Skeletal muscle cell (primary cell): ENCODE measurements around the gene MCTP1.

Source experiments
- DNase-seq: peaks from one replicate; pipeline ENCODE4 v3.0.0-alpha.2; 2010; ENCODE audit warnings: low read depth
- H3K4me3 ChIP-seq: 2 replicates; pipeline ENCODE4 v1.5.1; 2011; ENCODE audit warnings: low read depth, mild to moderate bottlenecking, control low read depth, low read length, moderate library complexity

MCTP1 gene

DNA sequence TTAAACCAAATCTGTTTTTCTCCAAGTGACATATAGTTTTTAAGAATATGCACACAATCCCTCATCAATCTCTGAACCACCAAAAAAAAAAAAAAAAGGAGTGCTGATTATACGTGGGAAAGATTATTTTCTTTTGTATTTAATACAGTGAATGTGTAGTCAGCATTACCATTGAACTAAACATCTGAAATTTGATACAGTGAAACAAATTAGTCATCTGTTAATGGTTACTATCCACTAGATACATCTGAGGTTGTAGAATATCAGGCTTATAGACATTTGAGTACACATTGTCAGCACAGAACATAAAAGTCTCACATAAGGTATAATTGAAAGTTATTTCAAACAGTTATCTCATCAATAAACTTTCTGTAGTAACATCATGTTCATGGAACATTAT lies 579.5 kb downstream of the MCTP1 start:
- DNase-seq, result no peak
- no peak overlapping the region for H3K4me3 ChIP-seq

DNA sequence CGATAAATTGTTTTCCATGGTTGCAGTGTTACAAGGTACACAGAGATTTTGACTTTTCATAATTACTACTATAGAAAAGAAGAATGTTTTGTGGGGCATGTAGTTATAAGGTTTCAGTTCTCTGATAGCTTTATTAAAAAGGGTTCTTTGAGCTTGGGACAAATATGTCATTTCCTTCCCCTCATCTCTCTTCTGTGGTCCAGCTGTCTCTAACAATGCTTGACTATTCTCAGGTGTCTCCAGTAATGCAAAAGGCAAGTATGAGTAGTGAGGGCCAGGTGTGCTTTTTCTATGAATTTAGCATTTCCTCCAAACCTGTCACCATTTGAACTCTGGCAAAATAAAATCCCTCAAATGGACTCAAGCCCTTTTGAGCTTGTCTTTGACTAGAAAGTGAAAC lies 582.2 kb downstream of the MCTP1 start:
- H3K4me3 ChIP-seq, result no peak overlapping the region
- no peak for DNase-seq

DNA sequence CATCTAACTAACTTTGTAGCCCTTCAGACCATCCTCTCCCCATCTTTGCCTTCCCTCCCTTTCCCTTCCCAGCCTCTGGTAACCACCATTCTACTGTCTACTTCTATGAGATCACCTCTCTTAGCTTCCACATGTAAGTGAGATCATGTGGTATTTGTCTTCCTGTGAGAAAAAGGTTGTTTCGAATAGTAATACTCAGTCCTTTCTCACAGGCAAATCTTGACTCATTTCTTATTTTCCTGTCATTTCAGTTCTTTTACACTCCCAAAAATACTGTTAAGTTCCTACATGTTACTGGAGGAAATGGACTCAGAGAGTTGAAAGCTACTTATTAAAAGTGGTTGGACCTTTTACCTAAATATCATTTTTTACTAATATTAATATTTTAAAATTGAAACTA lies 584.3 kb downstream of the MCTP1 start:
- no peak for DNase-seq
- H3K4me3 ChIP-seq, result no peak overlapping the region

DNA sequence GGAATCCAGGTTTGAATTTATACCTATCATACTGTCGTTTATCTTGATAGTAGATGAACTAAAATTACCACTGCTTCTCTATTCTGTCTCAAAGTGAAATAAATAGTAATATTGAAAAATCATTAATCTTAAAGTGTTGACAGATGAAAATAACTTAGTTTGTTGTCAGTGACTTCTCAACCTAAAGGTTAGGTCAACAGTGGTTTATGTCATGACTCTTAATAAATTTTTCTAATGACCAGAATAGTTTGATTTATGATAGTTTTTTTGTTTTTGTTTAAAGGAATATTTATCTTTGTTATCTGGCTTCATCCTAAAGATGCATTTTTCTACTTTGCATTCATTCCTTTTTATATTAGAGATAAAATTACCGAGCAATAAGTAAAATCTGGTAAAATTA lies 585.3 kb downstream of the MCTP1 start:
- no peak overlapping the region for H3K4me3 ChIP-seq
- no peak for DNase-seq

DNA sequence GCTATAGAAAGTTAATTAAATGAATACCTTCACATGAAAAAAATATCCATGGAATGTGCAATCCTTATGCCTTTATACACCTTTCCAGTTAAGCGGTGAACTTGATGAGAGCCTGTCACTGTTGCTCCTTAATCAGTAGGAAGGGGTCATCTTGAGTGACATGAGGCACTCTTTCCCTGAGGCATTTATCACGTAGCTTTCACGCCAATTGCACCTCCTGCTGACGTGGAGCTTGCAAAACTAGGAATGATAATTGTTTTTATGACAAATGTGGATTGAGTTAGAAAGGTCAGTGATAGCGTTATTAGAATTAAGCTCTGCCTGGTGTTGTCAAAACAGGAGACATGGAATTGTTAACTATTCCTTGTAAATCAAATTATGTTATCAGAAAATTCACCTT lies 586.7 kb downstream of the MCTP1 start:
- no peak for DNase-seq
- no peak overlapping the region for H3K4me3 ChIP-seq

DNA sequence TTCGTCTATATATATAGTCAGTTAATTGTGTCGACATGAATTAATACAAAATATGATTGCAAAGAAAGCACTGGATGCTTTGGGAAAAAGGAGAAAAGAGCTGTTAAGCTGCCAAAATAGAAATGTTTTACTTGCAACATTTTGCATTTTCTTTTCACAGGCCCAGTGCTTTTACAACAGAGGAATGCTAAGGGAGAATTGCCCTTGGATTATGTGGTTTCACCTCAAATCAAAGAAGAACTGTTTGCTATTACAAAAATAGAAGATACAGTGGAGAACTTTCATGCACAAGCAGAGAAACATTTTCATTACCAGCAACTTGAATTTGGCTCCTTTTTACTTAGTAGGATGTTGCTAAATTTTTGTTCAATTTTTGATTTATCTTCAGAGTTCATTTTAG lies 590.2 kb downstream of the MCTP1 start:
- H3K4me3 ChIP-seq, result no peak overlapping the region
- no peak for DNase-seq

DNA sequence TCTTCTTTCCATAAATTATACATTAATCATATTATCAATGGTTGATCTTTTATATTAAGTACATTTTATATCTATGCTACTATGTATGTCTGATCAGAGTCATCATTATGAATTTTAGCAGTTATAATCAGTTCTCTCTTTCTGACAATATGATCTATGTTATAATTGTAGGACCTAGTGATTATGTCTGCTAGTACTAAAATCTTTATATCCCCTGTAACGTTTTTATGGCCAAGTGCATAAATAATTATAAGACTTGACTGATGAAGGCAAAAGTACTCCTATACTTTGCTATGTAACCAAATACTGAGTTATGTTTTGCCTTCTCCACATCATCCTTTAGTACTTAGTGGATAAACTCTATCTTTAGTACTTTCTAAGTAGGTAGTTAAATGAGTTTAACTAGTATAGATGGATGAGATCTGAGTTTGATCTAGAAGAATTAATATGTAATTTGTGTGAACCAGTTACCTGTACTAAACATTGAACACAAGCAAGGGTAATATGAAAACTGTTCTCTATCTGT lies 591.0 kb downstream of the MCTP1 start:
- no peak overlapping the region for H3K4me3 ChIP-seq
- DNase-seq, result no peak

DNA sequence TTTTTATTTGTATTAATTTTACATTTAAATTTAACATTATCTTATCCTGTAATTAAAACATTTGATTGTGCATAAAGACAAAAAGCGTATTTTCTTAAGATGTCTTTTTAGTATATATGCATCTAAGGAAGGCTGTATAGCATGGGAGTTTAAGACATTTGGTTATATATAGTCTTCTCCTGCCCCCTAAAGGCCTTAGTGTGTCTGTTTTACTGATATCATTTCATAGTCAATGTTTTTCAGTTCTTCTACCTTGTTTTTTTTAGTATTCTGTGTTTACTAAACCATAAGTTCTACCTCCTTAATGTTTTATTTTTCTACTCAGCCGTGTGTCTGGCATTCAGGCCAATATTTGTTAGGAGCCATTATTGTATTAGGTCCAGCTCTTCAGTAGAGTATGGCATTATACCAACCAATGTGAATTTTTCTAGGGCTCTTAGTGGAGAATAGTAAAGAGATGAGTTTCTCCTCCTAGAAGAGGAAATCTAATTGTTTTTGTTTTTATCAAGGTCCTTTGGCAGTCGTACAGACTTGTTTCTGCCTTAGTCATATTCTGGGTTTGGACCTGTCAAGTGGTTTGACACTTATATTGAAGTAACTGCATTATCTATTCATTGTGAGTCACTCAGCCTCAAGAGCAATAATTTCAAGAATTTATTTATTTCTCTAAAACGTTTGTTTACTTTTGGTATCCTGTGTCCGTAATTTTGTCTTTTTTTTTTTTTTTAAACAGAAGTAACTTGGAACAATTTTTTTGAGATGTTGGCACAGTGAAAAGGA lies 591.7 kb downstream of the MCTP1 start:
- peak; percentile 72 for DNase-seq

DNA sequence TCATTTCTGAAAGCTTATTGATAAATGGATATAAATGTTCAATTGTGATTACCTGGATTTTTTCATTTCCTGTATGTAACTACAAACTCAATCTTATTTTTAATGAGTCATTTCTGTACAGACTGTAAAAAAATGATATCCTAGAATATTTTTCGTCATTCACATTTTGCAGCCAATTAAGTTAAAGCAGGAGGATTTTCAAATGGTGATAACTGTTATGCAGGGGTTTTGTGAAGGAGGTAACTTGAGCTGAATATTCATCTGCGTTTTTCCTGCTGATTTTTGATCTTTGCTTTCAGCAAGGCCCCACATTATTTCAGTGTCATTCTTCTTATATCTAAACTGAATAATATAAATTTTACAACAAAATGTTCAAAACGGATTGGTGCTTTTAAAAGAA lies 592.3 kb downstream of the MCTP1 start:
- no peak overlapping the region for H3K4me3 ChIP-seq

More for the DNA sequence above, 591.7 kb downstream of the MCTP1 start:
- no peak overlapping the region for H3K4me3 ChIP-seq

DNA sequence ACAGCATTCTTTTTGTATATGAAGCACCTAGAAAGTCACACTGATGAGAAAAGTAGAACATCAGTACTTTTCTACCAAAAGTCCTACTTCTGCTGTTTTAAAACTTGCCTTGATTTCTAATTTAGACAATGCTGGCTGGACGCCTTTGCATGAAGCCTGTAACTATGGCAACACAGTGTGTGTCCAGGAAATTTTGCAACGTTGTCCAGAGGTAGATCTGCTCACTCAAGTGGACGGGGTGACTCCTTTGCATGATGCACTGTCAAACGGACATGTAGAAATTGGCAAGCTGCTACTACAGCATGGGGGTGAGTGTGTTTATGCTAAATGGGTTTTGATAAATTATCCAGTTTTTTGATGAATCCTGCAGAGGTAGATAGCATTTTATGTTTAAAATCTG lies 592.9 kb downstream of the MCTP1 start:
- DNase-seq, result peak; percentile 78

More for the DNA sequence above, 592.3 kb downstream of the MCTP1 start:
- DNase-seq, result no peak

DNA sequence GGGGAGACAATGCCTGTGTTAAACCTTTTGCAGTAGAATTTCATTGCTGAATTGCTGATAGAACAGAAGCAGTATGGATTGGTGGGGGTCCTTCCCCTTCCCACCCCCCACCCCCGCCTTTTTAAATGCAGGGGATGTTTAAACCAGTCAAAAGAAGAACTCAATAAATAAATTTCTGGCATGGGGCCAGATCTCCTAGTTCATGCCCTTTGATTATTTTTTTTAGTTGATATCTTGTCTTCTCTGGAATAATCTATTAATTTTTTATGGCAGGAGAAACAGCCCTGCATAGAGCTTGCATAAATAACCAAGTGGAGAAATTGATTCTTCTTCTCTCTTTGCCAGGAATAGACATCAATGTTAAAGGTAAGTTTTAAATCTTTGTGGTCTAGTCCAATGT lies 593.6 kb downstream of the MCTP1 start:
- DNase-seq, result no peak
- H3K4me3 ChIP-seq, result no peak overlapping the region

More for the DNA sequence above, 592.9 kb downstream of the MCTP1 start:
- no peak overlapping the region for H3K4me3 ChIP-seq

DNA sequence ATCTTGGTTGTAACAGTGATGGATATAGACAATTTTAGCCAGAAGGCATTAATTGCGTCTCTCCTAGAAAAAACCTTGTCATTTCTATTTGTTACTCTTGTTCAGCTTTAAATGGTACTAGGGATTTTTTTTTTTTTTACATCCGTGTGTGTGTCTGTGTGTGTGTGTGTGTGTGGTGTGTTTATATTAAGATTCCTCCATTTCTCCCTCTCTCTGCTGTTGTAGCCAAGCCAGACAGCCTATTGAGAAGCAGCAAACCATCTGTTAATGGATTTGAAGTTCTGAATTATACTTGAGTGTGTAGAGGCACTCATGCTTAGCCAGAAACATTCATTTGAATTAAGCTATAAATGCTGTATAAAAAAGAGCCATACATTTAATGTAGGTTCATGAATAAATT lies 594.1 kb downstream of the MCTP1 start:
- DNase-seq, result no peak
- no peak overlapping the region for H3K4me3 ChIP-seq

DNA sequence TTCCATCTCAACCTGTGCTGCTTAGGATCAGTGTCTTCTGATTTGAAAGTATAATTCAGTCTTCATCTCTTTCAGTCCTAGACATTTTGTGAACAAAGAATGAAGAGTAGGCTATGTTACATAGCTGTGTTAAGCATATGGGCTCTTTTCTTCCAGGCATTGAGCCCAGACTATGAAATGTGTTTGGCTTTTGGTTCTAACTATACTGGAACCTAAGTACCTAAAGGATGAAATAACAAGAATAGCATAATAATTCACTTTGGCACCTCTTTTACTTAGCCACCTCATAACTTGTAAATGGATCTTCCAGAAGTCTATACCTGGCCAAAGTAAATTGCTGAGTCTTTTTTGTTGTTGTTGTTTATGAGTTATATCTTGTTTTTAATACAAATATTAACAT lies 595.0 kb downstream of the MCTP1 start:
- H3K4me3 ChIP-seq, result no peak overlapping the region
- DNase-seq, result no peak

DNA sequence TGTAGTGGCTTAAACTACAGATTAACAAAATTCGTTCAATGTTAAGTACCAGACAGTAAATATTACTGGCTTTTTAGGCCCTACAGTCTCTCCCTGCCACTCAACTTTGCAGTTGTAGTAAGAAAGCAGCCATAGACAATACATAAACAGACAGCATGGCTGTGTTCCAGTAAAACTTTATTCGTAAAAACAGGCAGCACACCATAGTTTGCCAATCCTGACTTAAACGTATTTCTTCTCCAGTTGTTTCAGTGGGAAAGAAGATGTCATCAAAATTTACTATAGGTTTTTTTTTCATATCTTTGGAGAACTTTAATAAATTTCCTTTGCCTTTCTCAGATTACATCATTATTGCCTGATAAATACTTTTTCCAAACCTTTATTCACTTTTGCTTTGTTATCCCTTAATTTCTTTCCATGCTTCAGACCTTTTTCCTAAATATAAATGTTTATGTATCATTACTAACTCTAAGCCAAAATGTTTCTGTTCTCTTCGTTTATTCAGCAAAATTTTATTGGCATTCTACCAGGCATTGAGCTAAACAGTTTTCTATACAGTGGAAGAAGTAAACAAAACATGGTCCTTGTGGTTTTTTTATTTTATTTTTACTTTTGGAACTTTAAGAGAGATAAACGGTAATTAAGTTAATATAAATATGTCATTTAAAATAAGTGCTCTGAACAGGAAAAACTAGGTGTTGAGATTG lies 601.9 kb downstream of the MCTP1 start:
- H3K4me3 ChIP-seq, result no peak overlapping the region
- no peak for DNase-seq

DNA sequence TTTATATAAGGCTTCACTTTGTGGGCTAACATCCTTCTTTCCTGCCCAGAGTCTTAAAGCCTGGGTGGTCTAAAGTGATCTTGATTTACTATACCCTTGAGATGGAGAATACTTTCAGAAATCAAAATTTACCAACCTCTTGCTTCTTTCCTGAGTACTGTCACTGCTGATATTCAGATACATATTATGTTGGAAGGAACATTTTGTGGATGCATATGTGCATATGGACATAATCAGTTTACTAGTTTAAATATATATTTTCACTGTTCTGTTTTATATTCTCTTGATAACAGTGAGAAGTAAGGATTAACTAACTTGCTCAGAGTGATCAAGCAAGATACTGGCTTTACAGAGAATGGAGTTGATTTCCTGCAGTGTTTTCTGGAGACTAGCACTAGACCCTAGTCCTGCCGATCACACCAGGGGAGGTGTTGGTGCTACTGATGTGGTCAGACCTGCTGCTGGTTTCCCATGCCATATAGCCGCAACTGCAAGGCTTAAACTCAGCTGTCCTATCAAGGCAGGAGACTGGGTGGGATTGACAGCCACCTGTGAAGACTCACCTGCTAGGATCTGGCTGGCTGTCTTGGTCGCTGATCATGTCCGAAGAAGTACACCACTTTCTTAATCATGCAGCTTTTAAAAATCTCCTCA lies 608.8 kb downstream of the MCTP1 start:
- no peak overlapping the region for H3K4me3 ChIP-seq
- DNase-seq, result no peak

DNA sequence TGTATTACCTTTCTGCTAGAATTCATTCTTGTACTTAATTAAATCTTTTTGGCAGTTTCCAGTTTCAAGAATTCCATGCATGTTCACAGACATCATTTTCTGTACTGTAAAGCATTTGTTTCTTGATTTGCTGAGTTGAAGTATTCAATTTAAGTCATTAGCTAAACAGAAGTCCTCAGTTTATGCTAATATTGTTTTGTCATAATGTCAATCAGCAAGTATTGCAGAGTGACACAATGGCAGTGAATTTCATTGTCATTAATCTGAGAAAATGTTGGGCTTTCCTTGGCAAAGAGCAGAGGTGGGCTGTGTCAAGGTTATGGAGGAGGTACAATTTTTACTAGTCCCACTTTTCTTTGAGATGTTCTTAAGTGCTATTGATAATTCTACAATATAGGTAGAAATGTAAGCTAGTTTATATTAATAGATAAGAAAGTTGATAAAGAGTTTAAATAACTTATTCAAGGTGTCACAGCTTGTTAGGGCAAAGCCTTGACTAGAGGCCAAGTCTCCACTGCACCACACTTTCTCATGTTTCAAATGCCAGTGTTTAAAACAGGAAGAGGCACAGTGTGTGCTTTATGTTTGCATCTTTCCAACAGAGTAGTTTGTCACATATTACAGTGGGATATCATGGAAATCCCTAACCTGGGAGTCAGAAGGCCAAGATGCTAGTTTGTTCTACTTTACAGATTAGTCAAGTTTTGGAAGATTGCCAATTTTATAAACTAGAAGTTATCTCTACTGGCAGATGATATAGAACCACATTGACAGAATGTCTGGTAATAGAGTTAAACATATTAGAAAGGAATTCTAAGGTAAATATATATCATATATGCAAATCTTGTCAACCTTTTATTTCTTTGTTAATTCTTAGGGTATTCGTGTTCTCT lies 610.2 kb downstream of the MCTP1 start:
- DNase-seq, result no peak
- H3K4me3 ChIP-seq, result no peak overlapping the region

DNA sequence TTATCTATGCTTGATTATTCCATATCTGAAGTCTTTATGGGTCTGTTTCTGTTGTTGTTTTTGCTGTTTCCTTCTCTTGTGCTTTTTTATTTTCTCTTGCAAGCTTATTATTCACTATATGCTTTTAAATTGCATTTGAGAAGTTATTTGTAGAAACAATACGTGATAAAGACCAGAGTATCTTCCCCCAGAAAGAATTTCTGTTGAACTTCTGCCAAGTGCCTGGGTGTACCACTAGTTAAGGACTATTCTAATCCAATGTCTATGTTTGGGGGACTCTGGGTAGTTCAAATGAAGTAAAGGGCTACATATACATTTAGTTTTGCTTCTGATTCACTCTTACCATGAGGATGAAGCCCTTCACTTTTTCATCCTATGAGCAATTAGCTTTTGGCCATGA lies 612.1 kb downstream of the MCTP1 start:
- DNase-seq, result no peak
- no peak overlapping the region for H3K4me3 ChIP-seq

DNA sequence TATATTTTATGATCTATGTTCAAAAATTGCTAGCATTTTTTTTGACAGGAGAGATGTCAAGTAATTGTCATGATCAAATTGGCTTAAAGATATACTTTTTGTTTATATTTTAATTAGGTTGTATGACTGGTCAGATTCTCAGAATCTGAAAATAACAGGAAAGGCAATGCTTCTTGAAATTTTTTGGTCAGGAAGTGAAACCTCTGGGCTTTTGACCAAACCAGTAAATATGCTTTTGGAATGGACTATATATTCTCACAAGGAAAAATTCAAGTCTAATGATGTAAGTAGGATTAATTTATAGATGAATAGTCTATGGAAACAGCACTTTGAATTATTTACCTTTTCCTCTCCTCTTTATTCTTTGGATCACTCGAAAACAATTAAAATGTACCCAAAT lies 614.2 kb downstream of the MCTP1 start:
- no peak for DNase-seq
- H3K4me3 ChIP-seq, result no peak overlapping the region

DNA sequence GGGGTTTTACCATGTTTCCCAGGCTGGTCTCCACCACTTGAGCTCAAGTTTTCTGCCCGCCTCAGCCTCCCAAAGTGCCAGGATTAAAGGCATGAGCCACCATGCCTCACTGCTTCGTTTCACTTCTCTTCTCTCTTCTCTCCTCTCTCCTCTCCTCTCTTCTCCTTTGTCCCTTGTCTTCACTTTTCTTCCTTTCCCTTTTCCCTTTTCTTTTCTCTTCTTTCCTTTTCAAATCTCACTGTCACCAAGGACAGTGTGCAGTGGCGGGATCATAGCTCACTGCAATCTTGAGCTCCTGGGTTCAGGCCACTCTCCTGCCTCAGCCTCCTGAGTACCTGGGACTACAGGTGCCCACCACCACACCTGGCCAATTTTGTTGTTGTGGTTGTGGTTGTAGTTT lies 617.0 kb downstream of the MCTP1 start:
- no peak overlapping the region for H3K4me3 ChIP-seq
- no peak for DNase-seq
